ENCODE data around the gene FEZ2.
"Not testable (repeated sequence)": the region's sequence is repeated elsewhere in the genome, so short reads cannot be mapped to it uniquely, and the experiment has no call there.

FEZ2 gene, protein sequence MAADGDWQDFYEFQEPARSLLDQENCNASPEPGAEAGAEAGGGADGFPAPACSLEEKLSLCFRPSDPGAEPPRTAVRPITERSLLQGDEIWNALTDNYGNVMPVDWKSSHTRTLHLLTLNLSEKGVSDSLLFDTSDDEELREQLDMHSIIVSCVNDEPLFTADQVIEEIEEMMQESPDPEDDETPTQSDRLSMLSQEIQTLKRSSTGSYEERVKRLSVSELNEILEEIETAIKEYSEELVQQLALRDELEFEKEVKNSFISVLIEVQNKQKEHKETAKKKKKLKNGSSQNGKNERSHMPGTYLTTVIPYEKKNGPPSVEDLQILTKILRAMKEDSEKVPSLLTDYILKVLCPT

DNA sequence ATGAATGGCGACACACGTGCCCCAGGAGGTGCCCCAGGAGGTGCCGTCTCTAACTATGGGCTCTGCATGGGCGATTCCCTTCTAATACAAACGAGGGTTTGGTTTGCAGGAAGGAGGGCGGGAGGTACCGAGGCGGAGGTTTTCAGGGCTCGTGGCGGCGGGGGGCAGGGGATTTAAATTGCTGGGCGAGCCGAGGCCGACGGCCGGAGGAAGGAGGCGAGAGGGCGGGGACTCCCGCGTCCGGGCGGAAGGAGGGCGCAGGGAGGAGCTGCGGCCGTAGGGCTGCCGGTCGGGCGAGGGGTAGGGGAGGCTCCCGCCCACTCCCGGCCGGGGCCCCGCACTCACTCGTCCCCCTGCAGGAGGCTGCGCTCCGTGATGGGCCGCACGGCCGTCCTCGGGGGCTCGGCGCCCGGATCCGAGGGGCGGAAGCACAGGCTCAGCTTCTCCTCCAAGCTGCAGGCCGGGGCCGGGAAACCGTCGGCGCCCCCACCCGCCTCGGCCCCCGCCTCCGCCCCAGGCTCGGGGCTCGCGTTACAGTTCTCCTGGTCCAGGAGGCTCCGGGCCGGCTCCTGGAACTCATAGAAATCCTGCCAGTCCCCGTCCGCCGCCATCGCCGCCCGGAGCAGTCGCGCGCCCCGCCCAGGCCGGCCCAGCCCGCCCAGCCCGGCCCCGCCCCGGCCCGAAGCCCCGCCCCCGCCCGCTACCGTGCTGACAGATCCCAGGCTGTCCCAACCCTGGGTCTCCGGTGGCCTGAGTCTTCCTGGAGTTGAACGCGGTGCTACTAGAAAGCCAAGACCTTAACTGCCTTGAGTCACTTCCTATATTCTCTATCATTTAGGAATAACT is at the start of gene FEZ2:
Gene FEZ2 (minus strand): TSS at position 637 of the 846 bp plus-strand sequence. CDS start 26 bp downstream, at position 611.
- DNase-seq (ENCODE audit: low read depth in 1 of 2, low spot score in 1 of 2): peak; percentile 30 to 44

DNA sequence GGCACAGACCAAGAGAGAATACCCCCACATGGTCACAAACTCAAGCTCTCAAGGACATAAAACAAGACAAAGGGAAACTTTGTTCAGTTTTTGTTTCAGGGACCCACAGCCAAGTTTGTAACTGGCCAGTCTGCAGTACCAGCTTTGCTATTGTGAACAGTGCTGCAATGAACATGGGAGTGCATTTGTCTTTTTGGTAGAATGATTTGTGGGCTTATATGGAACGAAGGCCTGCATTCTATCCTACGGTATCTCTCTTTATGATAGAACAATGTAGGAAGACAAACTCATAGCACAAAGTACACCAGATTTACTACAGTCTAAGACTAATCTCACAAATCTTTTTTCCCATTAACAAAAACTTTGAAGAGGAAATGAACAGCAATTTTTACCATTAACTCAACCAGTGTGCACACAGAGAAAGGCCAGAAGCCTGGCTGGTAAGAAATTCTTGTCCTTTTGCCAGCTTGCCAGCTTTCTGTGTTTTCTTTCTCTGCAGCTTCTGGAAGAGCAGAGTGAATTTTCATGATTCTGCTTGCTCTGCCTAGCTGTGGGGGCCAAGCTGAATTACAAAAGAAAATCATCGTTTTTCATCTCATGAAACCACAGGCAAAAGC is 37.1 kb upstream of the FEZ2 start:
- no peak for DNase-seq (ENCODE audit: low read depth in 1 of 2, low spot score in 1 of 2)

DNA sequence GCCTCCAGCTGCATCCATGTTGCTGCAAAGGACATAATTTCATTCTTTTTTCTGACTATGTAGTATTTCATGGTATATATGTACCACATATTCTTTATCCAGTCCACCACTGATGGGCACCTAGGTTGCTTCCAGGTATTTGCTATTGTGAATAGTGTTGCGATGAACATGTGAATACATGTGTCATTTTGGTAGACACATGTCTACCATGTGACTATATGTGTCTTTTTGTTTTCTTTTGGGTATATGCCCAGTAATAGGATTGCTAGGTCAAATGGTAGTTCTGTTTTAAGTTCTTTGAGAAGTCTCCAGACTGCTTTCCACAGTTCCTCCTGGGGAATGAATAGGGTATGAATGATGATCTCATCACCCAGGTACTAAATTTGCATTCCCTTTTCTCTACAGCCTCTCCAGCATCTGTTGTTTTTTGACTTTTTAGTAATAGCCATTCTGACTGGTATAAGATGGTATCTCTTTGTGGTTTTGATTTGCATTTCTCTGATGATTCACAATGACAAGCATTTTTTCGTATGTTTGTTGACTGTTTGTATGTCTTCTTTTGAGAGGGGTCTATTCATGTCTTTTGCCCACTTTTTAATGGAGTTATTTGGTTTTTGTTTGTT is 35.6 kb upstream of the FEZ2 start:
- DNase-seq (ENCODE audit: low read depth in 1 of 2, low spot score in 1 of 2): no peak

DNA sequence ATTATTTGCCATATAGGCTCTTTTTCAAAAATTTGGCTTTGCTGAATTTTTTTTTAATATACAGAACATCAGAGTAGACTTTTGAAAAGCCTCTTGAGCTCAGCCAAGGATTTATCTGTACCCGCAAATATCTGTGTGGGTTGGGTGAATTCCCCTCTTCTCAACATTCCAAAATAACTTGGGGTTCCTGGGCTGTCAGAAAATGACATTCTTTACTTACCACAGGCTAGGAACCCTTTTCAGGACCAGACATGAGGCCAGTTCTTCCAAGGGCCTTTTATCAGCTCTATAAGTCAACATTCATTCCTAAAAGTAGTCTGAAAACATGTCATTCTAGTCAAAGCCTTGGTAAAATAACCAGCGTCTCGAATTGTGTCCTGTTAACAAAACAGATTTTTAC is 28.8 kb upstream of the FEZ2 start:
- no peak for DNase-seq (ENCODE audit: low read depth in 1 of 2, low spot score in 1 of 2)

DNA sequence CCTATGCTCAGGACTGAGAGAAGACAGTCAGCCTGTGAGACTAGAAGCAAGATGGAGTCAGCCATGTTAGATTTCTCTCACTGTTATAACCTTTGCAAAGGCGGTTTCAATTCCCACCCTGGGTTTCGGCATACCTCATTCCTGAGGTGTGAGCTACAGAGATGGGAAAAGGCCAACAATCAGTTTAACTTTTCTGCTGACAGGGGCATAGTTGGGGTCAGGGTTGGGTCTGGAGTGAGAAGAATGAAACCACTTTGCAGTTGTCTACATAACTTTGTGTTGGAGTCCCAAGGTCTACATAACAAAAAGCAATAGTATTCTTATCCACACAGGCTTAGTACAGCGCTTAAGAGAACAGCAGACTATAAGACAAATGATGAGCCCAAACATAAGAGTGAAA is 28.1 kb upstream of the FEZ2 start:
- no peak for DNase-seq (ENCODE audit: low read depth in 1 of 2, low spot score in 1 of 2)

DNA sequence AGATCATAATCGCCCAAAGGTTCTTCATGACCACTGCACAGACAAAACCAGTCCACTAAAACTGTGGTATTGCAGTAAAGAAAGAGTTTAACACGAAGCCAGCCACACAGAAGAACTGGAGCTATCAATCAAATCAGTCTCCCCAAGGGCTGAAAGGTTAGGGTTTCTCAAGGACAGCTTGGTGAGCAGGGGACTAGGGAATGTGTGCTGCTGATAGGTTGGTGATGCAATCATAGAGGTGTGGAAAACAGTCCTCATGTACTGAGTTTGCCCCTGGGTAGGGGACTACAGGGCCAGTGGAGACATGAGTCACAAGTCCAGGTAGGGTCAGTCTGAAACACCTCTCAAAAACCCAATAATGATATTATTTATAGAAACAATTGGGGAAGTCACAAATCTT is 27.3 kb upstream of the FEZ2 start:
- DNase-seq (ENCODE audit: low read depth in 1 of 2, low spot score in 1 of 2): no peak

DNA sequence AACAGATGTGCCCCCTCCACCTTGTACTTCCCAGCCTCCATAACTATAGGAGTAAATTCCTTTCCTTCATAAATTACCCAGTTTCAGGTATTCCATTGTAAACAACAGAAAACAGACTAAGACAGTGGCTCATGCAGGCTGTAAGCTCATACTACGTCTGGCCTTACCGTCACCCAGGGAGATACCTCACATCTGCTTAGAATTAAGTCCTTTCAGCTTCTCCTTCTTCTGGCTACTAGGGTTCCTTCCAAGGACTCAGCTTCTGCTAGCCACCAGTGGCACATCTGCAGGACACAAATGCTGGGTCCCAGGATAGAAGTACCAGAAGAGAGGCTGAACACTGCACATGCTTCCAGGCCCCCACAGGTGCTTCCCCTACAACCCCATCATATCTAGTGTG is 22.4 kb upstream of the FEZ2 start:
- DNase-seq (ENCODE audit: low read depth in 1 of 2, low spot score in 1 of 2): no peak

DNA sequence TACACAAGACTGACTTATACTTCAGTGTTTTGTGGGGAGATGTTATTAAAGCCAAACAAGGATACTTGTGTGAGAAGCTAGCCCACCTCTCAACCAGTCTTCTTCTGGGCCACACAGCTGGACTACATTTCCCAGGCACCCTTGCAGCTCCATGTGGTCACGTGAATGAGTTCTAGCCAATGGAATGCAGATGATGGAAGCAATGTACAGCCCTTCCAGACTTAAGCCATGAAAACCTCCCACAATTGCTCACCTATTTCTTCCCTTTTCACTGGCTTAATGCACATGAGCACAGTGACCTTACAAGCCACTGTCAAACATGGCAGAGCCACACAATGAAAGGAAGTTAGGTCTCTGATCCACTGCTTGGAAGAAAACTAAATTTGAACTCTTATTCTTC is 20.4 kb upstream of the FEZ2 start:
- DNase-seq (ENCODE audit: low read depth in 1 of 2, low spot score in 1 of 2): no peak

DNA sequence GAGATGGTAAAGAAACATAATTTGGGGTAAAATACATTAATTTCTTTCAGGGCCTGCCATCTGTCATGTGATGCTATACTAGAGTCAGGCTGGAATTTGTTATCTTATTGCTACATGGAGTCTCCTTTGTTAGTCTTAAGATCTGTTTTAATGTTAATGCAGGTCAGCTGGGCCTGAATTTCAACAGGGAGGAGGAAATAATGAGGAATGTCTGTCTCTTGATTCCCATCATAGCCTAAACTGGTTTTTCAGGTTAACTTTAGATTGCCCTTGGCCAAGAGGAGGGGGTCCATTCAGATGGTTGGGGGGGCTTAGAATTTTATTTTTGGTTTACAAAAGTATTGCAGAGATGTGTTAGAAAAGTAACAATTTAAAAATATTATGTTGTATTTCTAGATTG is 19.0 kb upstream of the FEZ2 start:
- no peak for DNase-seq (ENCODE audit: low read depth in 1 of 2, low spot score in 1 of 2)

DNA sequence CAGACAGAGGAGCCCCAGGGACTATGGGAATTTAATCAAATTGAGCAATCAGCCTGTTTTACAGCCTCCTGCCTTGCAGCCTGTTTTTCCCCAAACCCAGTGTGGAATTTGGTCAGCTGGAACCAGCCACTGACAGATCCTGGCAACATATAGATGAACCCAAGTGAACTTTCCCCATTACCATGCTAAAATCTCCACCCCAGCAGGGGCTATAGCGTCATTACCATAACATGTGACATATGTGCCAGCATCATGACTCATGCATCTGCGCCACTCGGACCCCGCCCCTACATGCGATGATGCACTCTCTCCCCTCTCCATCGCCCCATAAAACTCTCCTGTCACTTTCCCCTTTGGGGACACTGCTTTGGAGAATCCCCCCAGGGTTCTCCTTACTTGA is 17.3 kb upstream of the FEZ2 start:
- no peak for DNase-seq (ENCODE audit: low read depth in 1 of 2, low spot score in 1 of 2)

DNA sequence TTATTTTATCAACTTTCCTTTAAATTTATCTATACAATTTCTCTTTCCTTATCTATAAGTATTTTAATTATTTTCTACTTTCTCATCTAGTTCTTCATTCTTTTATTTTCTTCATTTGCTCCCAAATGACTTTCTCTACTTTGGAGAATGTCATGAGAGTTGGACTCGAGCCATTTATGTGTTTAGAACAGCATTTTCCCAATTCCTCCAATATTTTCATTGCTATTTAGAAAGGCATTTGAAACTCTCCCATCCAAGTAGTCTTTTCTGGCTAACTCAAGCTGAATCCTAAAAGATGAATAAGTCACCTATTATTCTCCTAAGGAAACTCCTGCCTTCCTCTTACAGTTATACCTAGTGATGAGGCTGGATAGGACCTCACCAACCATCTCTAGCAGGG is 15.8 kb upstream of the FEZ2 start:
- DNase-seq (ENCODE audit: low read depth in 1 of 2, low spot score in 1 of 2): no peak

DNA sequence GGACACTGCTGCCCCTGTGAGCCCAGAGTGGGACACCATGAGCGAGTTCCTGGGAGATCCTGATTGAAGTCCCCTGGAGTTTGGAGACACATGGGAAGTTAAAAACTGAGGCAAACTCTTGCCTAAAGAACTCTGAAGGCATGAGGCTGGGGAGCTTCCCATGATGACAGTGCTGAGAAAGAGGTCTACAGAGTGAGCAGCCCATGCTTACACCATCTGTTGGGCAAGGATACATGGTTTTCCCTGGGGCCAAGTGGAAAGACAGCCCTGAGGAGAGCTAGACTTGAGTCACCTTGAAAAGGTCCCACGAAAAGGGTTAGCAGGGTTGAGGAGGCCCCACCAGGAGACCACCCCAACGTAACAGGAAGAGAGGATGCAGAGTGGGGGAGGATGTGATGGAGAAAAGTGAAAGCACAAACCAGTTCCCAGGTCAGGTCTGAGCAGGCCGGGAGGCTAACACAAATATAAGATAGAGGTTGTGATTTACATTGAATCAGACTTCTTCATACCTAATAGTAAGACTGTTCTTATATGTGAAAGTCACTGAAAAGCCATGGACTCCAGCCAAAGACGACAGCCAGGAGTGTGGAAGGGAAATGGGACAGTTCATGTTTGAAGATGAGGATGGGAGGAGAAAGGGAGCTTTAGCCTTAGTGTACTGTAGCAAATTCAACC is 13.5 kb upstream of the FEZ2 start:
- DNase-seq (ENCODE audit: low read depth in 1 of 2, low spot score in 1 of 2): no peak

DNA sequence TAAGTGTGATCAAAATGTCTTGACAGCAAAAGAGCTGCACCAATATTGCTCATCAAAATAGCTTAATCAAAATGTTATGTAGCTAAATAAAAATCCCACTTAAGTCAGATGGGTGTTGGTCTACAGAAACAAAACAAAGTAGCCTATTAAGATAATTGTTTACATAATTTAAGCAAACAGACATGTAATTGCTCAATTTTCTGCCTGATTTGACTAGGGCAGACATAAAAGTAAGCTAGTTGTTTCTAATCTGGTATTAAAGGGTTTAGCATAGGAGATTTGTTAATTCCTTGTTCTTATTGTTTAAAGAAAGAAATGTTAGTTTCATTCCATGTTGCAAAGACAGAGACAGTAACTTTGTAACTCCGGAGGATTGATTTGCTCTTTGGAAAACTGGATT is 11.5 kb upstream of the FEZ2 start:
- DNase-seq (ENCODE audit: low read depth in 1 of 2, low spot score in 1 of 2): no peak

DNA sequence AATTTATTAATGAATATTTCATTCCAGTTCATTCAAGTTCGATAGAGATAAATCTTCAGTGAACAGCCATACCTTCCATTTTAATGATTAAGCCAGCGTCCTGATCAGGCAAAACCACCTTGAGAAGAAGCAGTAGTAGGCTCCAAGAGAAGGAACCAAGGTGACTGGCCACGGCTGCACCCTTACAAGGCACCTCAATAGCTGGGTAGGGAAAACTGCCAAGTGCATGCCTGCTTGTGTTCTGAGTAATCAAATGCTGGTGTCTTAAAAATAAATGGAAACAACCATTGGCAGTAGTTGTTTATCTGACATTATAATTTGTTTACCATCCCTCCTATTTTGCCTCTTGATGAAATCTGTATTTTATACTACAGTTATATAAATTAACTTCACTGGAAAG is 10.0 kb upstream of the FEZ2 start:
- no peak for DNase-seq (ENCODE audit: low read depth in 1 of 2, low spot score in 1 of 2)

DNA sequence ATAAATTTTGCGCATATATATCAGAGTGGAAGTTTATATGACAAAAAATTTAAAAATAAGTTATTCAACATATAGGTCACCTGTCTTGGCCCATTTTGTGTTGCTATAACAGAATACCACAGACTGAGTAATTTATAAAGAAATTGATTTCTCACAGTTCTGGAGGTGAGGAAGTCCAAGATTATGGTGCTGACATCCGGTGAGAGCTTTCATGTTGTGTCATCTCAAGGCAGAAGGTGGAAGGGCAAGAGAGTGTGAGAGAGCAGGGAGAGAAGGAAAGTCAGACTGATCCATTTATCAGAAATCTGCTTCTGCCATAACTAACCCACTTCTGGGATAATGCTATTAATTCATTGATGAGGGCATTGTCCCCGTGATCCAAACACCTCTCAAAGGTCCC is 9.0 kb upstream of the FEZ2 start:
- DNase-seq (ENCODE audit: low read depth in 1 of 2, low spot score in 1 of 2): no peak

DNA sequence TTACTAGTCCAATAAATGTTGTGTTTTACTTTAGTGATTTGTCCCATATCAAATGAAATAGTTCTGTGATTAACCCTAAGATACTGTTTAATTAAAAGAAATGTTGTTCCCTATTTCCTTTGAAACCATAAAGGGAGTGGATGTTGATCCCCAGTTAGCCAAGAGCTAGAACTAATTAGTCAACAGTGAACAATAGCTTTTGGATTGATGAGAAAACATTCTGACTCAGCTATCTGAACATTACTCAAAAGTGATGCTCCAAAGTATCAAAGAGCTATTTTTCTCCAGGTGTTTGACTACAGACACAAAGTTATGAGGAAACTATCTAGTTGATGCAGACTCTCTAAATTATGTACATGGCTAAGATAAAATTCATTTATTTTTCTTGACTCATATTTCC is 7.3 kb upstream of the FEZ2 start:
- no peak for DNase-seq (ENCODE audit: low read depth in 1 of 2, low spot score in 1 of 2)

DNA sequence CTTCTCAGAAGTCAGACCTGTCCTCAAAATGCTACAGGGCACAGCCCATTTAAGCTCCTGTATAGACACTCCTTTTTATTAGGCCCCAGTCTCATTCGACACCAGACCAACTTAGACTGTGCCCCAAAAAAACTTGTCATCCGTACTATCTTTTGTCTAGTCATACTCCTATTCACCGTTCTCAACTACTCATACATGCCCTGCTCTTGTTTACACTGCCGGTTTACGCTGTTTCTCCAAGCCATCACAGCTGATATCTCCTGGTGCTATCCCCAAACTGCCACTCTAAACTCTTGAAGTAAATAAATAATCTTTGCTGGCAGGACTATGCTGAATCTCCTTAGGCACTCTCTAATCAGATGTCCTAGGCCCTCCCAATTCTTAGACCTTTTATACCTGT is 5.7 kb upstream of the FEZ2 start:
- not testable (repeated sequence) for DNase-seq (ENCODE audit: low read depth in 1 of 2, low spot score in 1 of 2)

DNA sequence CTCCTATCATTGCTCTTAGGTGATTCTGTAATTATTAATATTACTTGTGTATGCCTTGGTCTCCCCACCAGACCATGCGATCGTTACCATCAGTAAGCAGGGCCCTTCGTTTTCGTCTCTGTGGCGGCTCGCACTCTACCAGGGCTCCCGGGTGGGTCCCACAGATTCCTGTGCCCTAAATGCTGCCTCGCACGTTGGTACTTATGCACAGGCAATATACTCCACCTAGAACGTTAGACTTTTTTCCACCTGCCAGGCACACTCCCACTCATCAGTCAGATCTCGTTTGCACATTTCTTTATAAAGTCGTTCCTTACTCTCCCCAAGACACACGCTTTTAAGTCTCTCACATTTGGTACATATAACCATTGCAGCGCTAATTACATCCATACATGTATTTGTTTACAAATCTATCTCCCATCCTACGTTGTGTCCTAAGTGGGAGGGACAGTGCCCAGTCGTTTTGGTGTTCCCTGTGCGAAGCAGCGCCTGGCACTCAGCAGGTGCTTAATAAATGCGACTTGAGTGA is 901 bp downstream of the FEZ2 start:
- no peak for DNase-seq (ENCODE audit: low read depth in 1 of 2, low spot score in 1 of 2)

DNA sequence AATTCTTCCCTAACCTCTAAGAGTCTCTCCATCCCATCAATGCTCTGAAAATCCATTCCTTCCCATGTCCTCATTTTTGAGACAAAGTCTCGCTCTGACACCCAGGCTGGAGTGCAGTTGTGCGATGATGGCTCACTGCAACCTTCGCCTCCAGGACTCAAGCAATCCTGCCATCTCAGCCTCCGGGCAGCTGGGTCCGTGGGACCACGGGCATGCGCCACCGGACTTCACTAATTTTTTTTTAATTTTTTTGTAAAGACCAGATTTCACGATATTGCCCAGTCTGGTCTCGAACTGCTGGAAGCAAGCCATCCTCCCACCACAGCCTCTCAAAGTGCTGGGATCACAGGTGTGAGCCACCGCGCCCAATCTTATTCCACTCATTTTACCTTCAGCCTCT is 1.6 kb downstream of the FEZ2 start:
- no peak for DNase-seq (ENCODE audit: low read depth in 1 of 2, low spot score in 1 of 2)

DNA sequence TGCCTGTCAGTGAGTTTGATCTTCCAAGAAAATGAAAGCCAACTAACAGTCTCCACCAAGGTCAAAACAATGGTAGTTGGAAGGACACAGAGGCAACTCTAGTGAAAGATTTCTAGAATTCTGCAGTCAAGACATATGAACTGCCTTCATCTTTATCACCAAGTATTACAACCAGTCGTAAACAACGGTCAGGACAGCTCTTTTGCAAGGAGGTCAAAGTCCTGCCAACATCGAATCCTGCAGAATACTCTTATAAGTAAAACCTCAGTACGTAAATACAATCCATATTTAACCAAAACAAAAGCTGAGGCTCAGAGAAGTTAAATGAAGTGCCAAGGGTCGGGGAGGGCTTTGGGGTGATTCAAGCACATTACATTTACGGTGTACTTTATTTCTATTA is 3.1 kb downstream of the FEZ2 start:
- no peak for DNase-seq (ENCODE audit: low read depth in 1 of 2, low spot score in 1 of 2)

DNA sequence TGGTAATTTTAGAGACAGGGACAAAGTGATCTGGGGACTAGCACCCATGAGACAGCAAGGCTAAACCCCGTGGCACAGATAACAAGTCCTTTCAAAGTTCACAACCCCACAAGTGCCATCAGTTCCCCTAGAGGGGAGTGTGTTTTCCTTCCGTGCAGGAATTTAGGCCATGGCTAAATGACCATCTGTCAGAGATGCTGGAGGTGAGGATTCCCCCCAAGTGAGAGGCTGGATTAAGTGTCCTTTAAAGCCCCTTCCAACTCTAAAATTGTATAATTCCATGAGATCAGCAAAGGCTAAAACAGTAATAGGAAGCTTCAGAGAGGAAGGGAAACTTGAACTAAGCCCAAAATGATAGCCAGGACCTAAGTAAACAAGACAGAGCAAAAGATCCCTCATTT is 8.7 kb downstream of the FEZ2 start:
- DNase-seq (ENCODE audit: low read depth in 1 of 2, low spot score in 1 of 2): no peak

All from activated T-helper 1 cell treated with anti-CD3 and anti-CD28 coated beads, Interleukin-2, amount 50 U/mL, for 16 hours (primary cell).